A673 (cell line): ENCODE results near the gene SPIRE1.

ENCODE experiments used
- CTCF ChIP-seq: fragments of 300-800, 200-600 bp; sonication (generic); conservative IDR thresholded peaks from 2 replicates; pipeline ENCODE4 v1.5.1; 2017; ENCODE audit warnings: low read depth, mild to moderate bottlenecking, antibody characterized with exemption, low read length, moderate library complexity, mixed read lengths
- EZH2 ChIP-seq: fragments of 200-600 bp; sonication (generic); IDR thresholded peaks from 2 replicates; pipeline ENCODE4 v1.6.1; 2017; ENCODE audit warnings: borderline replicate concordance, low read depth, mild to moderate bottlenecking, mixed read lengths, antibody characterized with exemption, low read length; ENCODE audit not compliant: poor library complexity, severe bottlenecking

GRCh38 chr18:12422936-12423335, 235.0 kb downstream of the SPIRE1 start:
- TF ChIP-seq CTCF (0 out of 2 replicates have a peak, but pooled peaks have one; percentile 34), EZH2 (no peak)
